NCI-H460 (cell line): ENCODE measurements around the gene RAB4A. TPM values are rescaled to one million over a fixed set of nuclear protein-coding genes. Genes with fewer than 3 reads are reported as not detected.

Source experiments
- DNase-seq: peaks from one replicate; pipeline ENCODE4 v3.0.0-alpha.2; 2016; ENCODE audit warnings: low read depth; ENCODE audit errors: extremely low read depth
- polyA plus RNA-seq: library from polyadenylated mRNA; depleted of rRNA; stranded (reverse); fragments of >200 nt; gene quantifications from 2 replicates; pipeline ENCODE4 v1.2.3, GENCODE V29; 2014; cell fraction: nucleus; rRNA removed
- total RNA-seq: library from RNA; depleted of rRNA; stranded (reverse); fragments of >200 nt; shearing (Covaris generic); gene quantifications from 2 replicates; pipeline ENCODE4 v1.2.3, GENCODE V29; 2014; rRNA removed

The RAB4A gene
- total RNA-seq = 24.2 and 39.2 TPM in 2 replicates
- 34.2 and 43.3 TPM in 2 replicates for polyA plus RNA-seq

- DNase-seq = peak; percentile 91
Measured at GRCh38 chr1:229270547-229271447, at the start of gene RAB4A. TSS of gene RAB4A (plus strand) at chr1:229271111. CDS start at chr1:229271340, 229 bp downstream.

- DNase-seq = no peak
Measured at GRCh38 chr1:229222081-229222480, 48.8 kb upstream of the RAB4A start.

GRCh38 chr1:229223498-229223897 lies 47.4 kb upstream of the RAB4A start:
- no peak for DNase-seq

GRCh38 chr1:229224308-229224707 lies 46.6 kb upstream of the RAB4A start:
- DNase-seq = no peak

- no peak for DNase-seq
Measured at GRCh38 chr1:229225331-229225782, 45.6 kb upstream of the RAB4A start.

- no peak for DNase-seq
Measured at GRCh38 chr1:229226796-229227195, 44.1 kb upstream of the RAB4A start.

- peak; percentile 79 for DNase-seq
Measured at GRCh38 chr1:229227298-229227919, 43.5 kb upstream of the RAB4A start.

- DNase-seq = no peak
Measured at GRCh38 chr1:229228522-229228921, 42.4 kb upstream of the RAB4A start.

- DNase-seq = no peak
Measured at GRCh38 chr1:229229137-229229720, 41.7 kb upstream of the RAB4A start.

GRCh38 chr1:229229721-229230139 lies 41.2 kb upstream of the RAB4A start:
- no peak for DNase-seq

- DNase-seq = no peak
Measured at GRCh38 chr1:229230140-229230892, 40.6 kb upstream of the RAB4A start.

- DNase-seq = peak; percentile 54
Measured at GRCh38 chr1:229230893-229231753, 39.8 kb upstream of the RAB4A start.

- DNase-seq = no peak
Measured at GRCh38 chr1:229231754-229232119, 39.2 kb upstream of the RAB4A start.

- DNase-seq = no peak
Measured at GRCh38 chr1:229234870-229235472, 35.9 kb upstream of the RAB4A start.

GRCh38 chr1:229237320-229237719 lies 33.6 kb upstream of the RAB4A start:
- no peak for DNase-seq

- DNase-seq = no peak
Measured at GRCh38 chr1:229238231-229238630, 32.7 kb upstream of the RAB4A start.

GRCh38 chr1:229238674-229239415 lies 32.1 kb upstream of the RAB4A start:
- peak; percentile 30 for DNase-seq

GRCh38 chr1:229240532-229240931 lies 30.4 kb upstream of the RAB4A start:
- no peak for DNase-seq

- no peak for DNase-seq
Measured at GRCh38 chr1:229241390-229241789, 29.5 kb upstream of the RAB4A start.
